HG02943 (cell line): ENCODE measurements around the gene RAB36.

Source experiments
- ATAC-seq: cut with Tn5 transposase; IDR thresholded peaks from one replicate; pipeline ENCODE4 v1.9.1; 2021; ENCODE audit warnings: mild to moderate bottlenecking, low read depth, moderate library complexity; ENCODE audit not compliant: unreplicated experiment

Gene RAB36

GRCh38 chr22:23144932-23145877 is at the start of gene RAB36:
RAB36 (plus strand) TSS chr22:23145477; CDS start chr22:23146617, 1,140 bp downstream.
- no peak for ATAC-seq

GRCh38 chr22:23095733-23096342 is 49.4 kb upstream of the RAB36 start:
- ATAC-seq, result no peak

- ATAC-seq, result no peak
Observed at GRCh38 chr22:23097412-23098229, 47.7 kb upstream of the RAB36 start.

GRCh38 chr22:23098230-23098705 is 47.0 kb upstream of the RAB36 start:
- no peak for ATAC-seq

- ATAC-seq, result no peak
Observed at GRCh38 chr22:23098718-23099530, 46.4 kb upstream of the RAB36 start.

- ATAC-seq, result no peak
Observed at GRCh38 chr22:23099531-23099804, 45.8 kb upstream of the RAB36 start.

- ATAC-seq, result no peak
Observed at GRCh38 chr22:23100124-23100801, 45.0 kb upstream of the RAB36 start.

GRCh38 chr22:23101524-23101923 is 43.8 kb upstream of the RAB36 start:
- ATAC-seq, result no peak

- no peak for ATAC-seq
Observed at GRCh38 chr22:23102002-23102655, 43.1 kb upstream of the RAB36 start.

- no peak for ATAC-seq
Observed at GRCh38 chr22:23102776-23103175, 42.5 kb upstream of the RAB36 start.

GRCh38 chr22:23103199-23103954 is 41.9 kb upstream of the RAB36 start:
- no peak for ATAC-seq

GRCh38 chr22:23104187-23104971 is 40.9 kb upstream of the RAB36 start:
- no peak for ATAC-seq

- no peak for ATAC-seq
Observed at GRCh38 chr22:23105304-23105703, 40.0 kb upstream of the RAB36 start.

GRCh38 chr22:23105919-23106318 is 39.4 kb upstream of the RAB36 start:
- no peak for ATAC-seq

GRCh38 chr22:23106344-23106743 is 38.9 kb upstream of the RAB36 start:
- ATAC-seq, result no peak

GRCh38 chr22:23106906-23107367 is 38.3 kb upstream of the RAB36 start:
- no peak for ATAC-seq

GRCh38 chr22:23107487-23108248 is 37.6 kb upstream of the RAB36 start:
- ATAC-seq, result no peak
